ENCODE results near the gene PCNT. TPM values are rescaled to one million over a fixed set of nuclear protein-coding genes. Genes with fewer than 3 reads are reported as not detected.

The PCNT gene
- total and polyA plus RNA-seq, 10 of the 15 experiments (the other 5 are each of a cell fraction or from before 2014, with no cell fraction given) = 2.9 to 39.6 (median 20.5) TPM

- WGBS (ENCODE audit: insufficient coverage, insufficient replicate concordance, low lambda C conversion rate, missing lambda C conversion rate) = 69% methylated on average over 3 of the region's 3 CpGs
- peaks cover 0 to 12% of the 10 kb centered on the region in 2 experiments; a peak in 2 of 4 replicates for H3K36me3 ChIP-seq (ENCODE audit: control insufficient read depth in 2 of 2, insufficient read depth in 2 of 2, low read length in 1 of 2)
- no peaks in the 10 kb centered on the region for H3K27me3 ChIP-seq (replicated peaks in 1 of 2; ENCODE audit: control insufficient read depth in 2 of 2, insufficient read depth in 2 of 2, low read length in 1 of 2)
- in situ Hi-C loops (cut with MboI) (no loop called here), intact Hi-C loops (cut with micrococcal nuclease; ENCODE audit: unreplicated experiment) (no loop called here)
- peaks cover 30% of the 10 kb centered on the region for H3K79me2 ChIP-seq (ENCODE audit: control insufficient read depth, insufficient read depth, low read length)
- RAD21 ChIA-PET (ENCODE audit: unreplicated experiment) = no interaction called here
- TF ChIP-seq PBX3 (IDR thresholded peaks at IDR 0.05; ENCODE audit: insufficient replicate concordance, low read depth, low read length) (no peak), ZZZ3 (IDR thresholded peaks at IDR 0.05; ENCODE audit: control insufficient read depth, insufficient read length, low read depth) (no peak), EED (IDR thresholded peaks at IDR 0.05; ENCODE audit: low read depth) (no peak), MEF2A (IDR thresholded peaks at IDR 0.05; ENCODE audit: insufficient read depth, low read depth, low read length) (no peak), ZNF592 (IDR thresholded peaks at IDR 0.05) (no peak), SMAD5 (IDR thresholded peaks at IDR 0.05; ENCODE audit: low read depth) (no peak), CBX3 (IDR thresholded peaks at IDR 0.05; ENCODE audit: borderline replicate concordance, low read depth) (no peak), TCF12 (IDR thresholded peaks at IDR 0.05; ENCODE audit: low read depth, low read length) (no peak), ZBTB33 (IDR thresholded peaks at IDR 0.05) (no peak), USF1 (IDR thresholded peaks at IDR 0.05; ENCODE audit: borderline replicate concordance, extremely low read length, insufficient read depth, low read depth, low read length) (no peak), MAX (IDR thresholded peaks at IDR 0.05; ENCODE audit: low read depth, low read length) (no peak), TCF7 (IDR thresholded peaks at IDR 0.05; ENCODE audit: borderline replicate concordance) (no peak)
- H3K9ac ChIP-seq (ENCODE audit: control insufficient read depth, insufficient read depth, low read length) = no peak overlapping the region
- H3K9me3 ChIP-seq (replicated peaks; ENCODE audit: control insufficient read depth, insufficient read depth, low read length) = no peaks in the 10 kb centered on the region; the same call in 2 of the 3 replicates
- SMC1A ChIA-PET (ENCODE audit: uncharacterized antibody, unreplicated experiment) = interaction anchor here (1.3 kb wide), 1 partner anchor 47 kb away, joined by 3 read pairs; no protein-coding TSS in a partner anchor
- no peaks in the 10 kb centered on the region for H3K4me1 ChIP-seq (ENCODE audit: control insufficient read depth, insufficient read depth, low read length)
- CTCF ChIA-PET = no interaction called here
- FAIRE-seq (no peak), DNase-seq (ENCODE audit: low read depth, low spot score) (no peak), ATAC-seq (no peak)
- no TSS peak for BruUV-seq (replicated peaks)
- POLR2A ChIA-PET = interaction anchor here (0.6 kb wide), 1 partner anchor 17 kb away, joined by 3 read pairs; no protein-coding TSS in a partner anchor
- H2AFZ ChIP-seq (ENCODE audit: control insufficient read depth, low read depth, low read length) = no peak overlapping the region
- H4K20me1 ChIP-seq (ENCODE audit: control insufficient read depth, insufficient read depth) = no peaks in the 10 kb centered on the region
- H3K27ac ChIP-seq (ENCODE audit: control insufficient read depth, insufficient read depth) = no peak overlapping the region
- H3K4me2 ChIP-seq (ENCODE audit: control insufficient read depth, insufficient read depth) = no peak overlapping the region
- no peak overlapping the region for H3K4me3 ChIP-seq
Measured at GRCh38 chr21:46454142-46454541, 130.2 kb downstream of the PCNT start.
